Smooth muscle cell of trachea (primary cell): Measurements from ENCODE around the gene TMSB15C. TPM values are rescaled to one million over a fixed set of nuclear protein-coding genes. Genes with fewer than 3 reads are reported as not detected.

ENCODE experiments used
- total RNA-seq: library from RNA; depleted of rRNA; stranded (reverse); fragments of >200 nt; gene quantifications from 2 replicates; pipeline ENCODE4 v1.2.1, GENCODE V29; 2014

The TMSB15C gene
- 2.5 and 3.8 TPM in 2 replicates for total RNA-seq

GRCh38 chrX:104075778-104076445, at the start of gene TMSB15C:
Gene TMSB15C (minus strand): TSS chrX:104076236.

GRCh38 chrX:104112326-104112951, 36.4 kb upstream of the TMSB15C start, which contains the start of gene ZCCHC18:
Gene ZCCHC18 (plus strand): TSS chrX:104112523. CDS start chrX:104114112, 1,589 bp downstream.

GRCh38 chrX:104039689-104040505, 36.1 kb downstream of the TMSB15C start, which contains the start of gene H2BW2:
Gene H2BW2 (plus strand): TSS chrX:104039956. CDS start chrX:104039995, 39 bp downstream.

Other genes with a start within 250 kb of the TMSB15C start
- gene RAB9B, start 244.0 kb downstream of the TMSB15C start, total RNA-seq, result 0.66 and 0.73 TPM in 2 replicates
- gene TMSB15B, start 113.6 kb downstream of the TMSB15C start, total RNA-seq, result 3.0 and 9.9 TPM in 2 replicates
- not detected in 2 replicates for gene H2BW1, start 62.5 kb downstream of the TMSB15C start, total RNA-seq
- gene H2BW2, start 36.3 kb downstream of the TMSB15C start, total RNA-seq, result under 0.01 TPM in 1 of 2 replicates, not detected in the other
- 0.33 TPM in 1 of 2 replicates, not detected in the other for gene ZCCHC18, start 36.3 kb upstream of the TMSB15C start, total RNA-seq
- gene SLC25A53, start 80.8 kb upstream of the TMSB15C start, total RNA-seq, result 12.7 and 17.0 TPM in 2 replicates
- gene FAM199X, start 90.2 kb upstream of the TMSB15C start, total RNA-seq, result 13.7 and 16.7 TPM in 2 replicates
- gene ESX1, start 178.7 kb upstream of the TMSB15C start, total RNA-seq, result not detected in 2 replicates